GM19043 (cell line): Measurements from ENCODE around the gene AP1B1.
A peak's percentile ranks its signal among the peaks of the same experiment; 100 is the strongest.
"Not testable (repeated sequence)": the region's sequence is repeated elsewhere in the genome, so short reads cannot be mapped to it uniquely, and the experiment has no call there.

ENCODE experiments used
- ATAC-seq: cut with Tn5 transposase; IDR thresholded peaks from one replicate; pipeline ENCODE4 v1.9.1; 2021; ENCODE audit warnings: low read depth; ENCODE audit not compliant: unreplicated experiment

AP1B1 gene

GRCh38 chr22:29387921-29388758, at the start of gene AP1B1:
Gene AP1B1, minus strand, starts transcription at chr22:29388570. Its CDS starts 21,327 bp downstream, at chr22:29367243.
- ATAC-seq, result peak; percentile 81

GRCh38 chr22:29435236-29436136, 47.1 kb upstream of the AP1B1 start:
- ATAC-seq, result no peak

- no peak for ATAC-seq
These were observed 45.9 kb upstream of the AP1B1 start for GRCh38 chr22:29434288-29434687.

- ATAC-seq, result no peak
These were observed 45.5 kb upstream of the AP1B1 start for GRCh38 chr22:29433856-29434255.

GRCh38 chr22:29431986-29432385, 43.6 kb upstream of the AP1B1 start:
- ATAC-seq, result no peak

GRCh38 chr22:29427176-29427760, 38.9 kb upstream of the AP1B1 start:
- ATAC-seq, result no peak

GRCh38 chr22:29426476-29426875, 38.1 kb upstream of the AP1B1 start:
- ATAC-seq, result no peak

- ATAC-seq, result not testable (repeated sequence)
These were observed 30.3 kb upstream of the AP1B1 start for GRCh38 chr22:29418704-29419103.

GRCh38 chr22:29414951-29415591, 26.7 kb upstream of the AP1B1 start:
- not testable (repeated sequence) for ATAC-seq

- ATAC-seq, result not testable (repeated sequence)
These were observed 24.4 kb upstream of the AP1B1 start for GRCh38 chr22:29412772-29413171.

GRCh38 chr22:29411569-29412211, 23.3 kb upstream of the AP1B1 start:
- ATAC-seq, result not testable (repeated sequence)

GRCh38 chr22:29408940-29409339, 20.6 kb upstream of the AP1B1 start:
- no peak for ATAC-seq

GRCh38 chr22:29401538-29401937, 13.2 kb upstream of the AP1B1 start:
- ATAC-seq, result not testable (repeated sequence)

- ATAC-seq, result no peak
These were observed 12.2 kb upstream of the AP1B1 start for GRCh38 chr22:29400576-29400975.

GRCh38 chr22:29397791-29398190, 9.4 kb upstream of the AP1B1 start:
- ATAC-seq, result no peak

- no peak for ATAC-seq
These were observed 7.8 kb upstream of the AP1B1 start for GRCh38 chr22:29396126-29396525.

- ATAC-seq, result no peak
These were observed 6.7 kb upstream of the AP1B1 start for GRCh38 chr22:29394931-29395581.

- no peak for ATAC-seq
These were observed 4.7 kb upstream of the AP1B1 start for GRCh38 chr22:29393019-29393608.

GRCh38 chr22:29391546-29391945, 3.2 kb upstream of the AP1B1 start:
- no peak for ATAC-seq
